ENCODE data around the gene C1QTNF12. TPM values are rescaled to one million over a fixed set of nuclear protein-coding genes. Genes with fewer than 3 reads are reported as not detected.

Gene C1QTNF12
- polyA plus RNA-seq, 1 donor from 2014 or later: 0.74 TPM

- Histone ChIP-seq H2AFZ (ENCODE audit: low read depth, low read length) (no peak overlapping the region), H3K36me3 (ENCODE audit: insufficient read depth, low read length) (no peaks in the 10 kb centered on the region), H4K20me1 (ENCODE audit: insufficient read depth) (no peaks in the 10 kb centered on the region), H3K4me3 (ENCODE audit: low read length) (no peak overlapping the region), H3K9ac (ENCODE audit: low read length) (no peak overlapping the region), H3K9me2 (ENCODE audit: insufficient read depth, low read length) (no peaks in the 10 kb centered on the region), H3K27me3 (ENCODE audit: insufficient read depth, low read depth, low read length) (peaks cover 7% of the 10 kb centered on the region), H3K79me2 (replicated peaks; ENCODE audit: insufficient read depth, low read length) (no peaks in the 10 kb centered on the region), H3F3A (ENCODE audit: insufficient read depth, low read length, poor library complexity, severe bottlenecking) (no peaks in the 10 kb centered on the region), H3K4me2 (ENCODE audit: low read length) (no peak overlapping the region), H3K27ac (ENCODE audit: low read length) (no peak overlapping the region), H3K9me3 (ENCODE audit: low read length) (no peaks in the 10 kb centered on the region)
- TF ChIP-seq POLR2AphosphoS5 (IDR thresholded peaks at IDR 0.05) (no peak), SMC3 (conservative IDR thresholded peaks at IDR 0.05; ENCODE audit: poor library complexity) (no peak)
These were observed 47.9 kb downstream of the C1QTNF12 start for GRCh38 chr1:1198423-1199140.

- no peaks in the 10 kb centered on the region for H3K79me2 ChIP-seq (replicated peaks; ENCODE audit: insufficient read depth, low read length)
- no peaks in the 10 kb centered on the region for H4K20me1 ChIP-seq (ENCODE audit: insufficient read depth)
- H3K9me3 ChIP-seq (ENCODE audit: low read length): no peaks in the 10 kb centered on the region
- no peak overlapping the region for H3K27ac ChIP-seq (ENCODE audit: low read length)
- TF ChIP-seq TAF1 (IDR thresholded peaks at IDR 0.05; ENCODE audit: low read depth): no peak
- no peak for TF ChIP-seq EP300 (conservative IDR thresholded peaks at IDR 0.05; ENCODE audit: poor library complexity, severe bottlenecking)
- TF ChIP-seq CTCF (IDR thresholded peaks at IDR 0.05; ENCODE audit: poor library complexity, severe bottlenecking): no peak
- TF ChIP-seq EZH2 (IDR thresholded peaks at IDR 0.05; ENCODE audit: borderline replicate concordance, insufficient read depth, low read length, poor library complexity, severe bottlenecking): no peak
- no peak for TF ChIP-seq REST (IDR thresholded peaks at IDR 0.05; ENCODE audit: borderline replicate concordance)
- TF ChIP-seq POLR2AphosphoS5 (IDR thresholded peaks at IDR 0.05): no peak
- no peak for TF ChIP-seq RAD21 (conservative IDR thresholded peaks at IDR 0.05)
- TF ChIP-seq MXI1 (conservative IDR thresholded peaks at IDR 0.05; ENCODE audit: poor library complexity, severe bottlenecking): no peak
- no peak for TF ChIP-seq SMC3 (conservative IDR thresholded peaks at IDR 0.05; ENCODE audit: poor library complexity)
- H3F3A ChIP-seq (ENCODE audit: insufficient read depth, low read length, poor library complexity, severe bottlenecking): no peaks in the 10 kb centered on the region
- no peak overlapping the region for H2AFZ ChIP-seq (ENCODE audit: low read depth, low read length)
- H3K36me3 ChIP-seq (ENCODE audit: insufficient read depth, low read length): no peaks in the 10 kb centered on the region
- peaks cover 7% of the 10 kb centered on the region for H3K27me3 ChIP-seq (ENCODE audit: insufficient read depth, low read depth, low read length)
- H3K4me3 ChIP-seq (ENCODE audit: low read length): no peak overlapping the region
- H3K9ac ChIP-seq (ENCODE audit: low read length): no peak overlapping the region
- no peaks in the 10 kb centered on the region for H3K9me2 ChIP-seq (ENCODE audit: insufficient read depth, low read length)
- H3K4me2 ChIP-seq (ENCODE audit: low read length): no peak overlapping the region
These were observed 48.7 kb downstream of the C1QTNF12 start for GRCh38 chr1:1197551-1198422.

All from neural cell (in vitro differentiated cells).